GM18505 (cell line): ENCODE data around the gene NPHP4.

Source experiments
- ATAC-seq: cut with Tn5 transposase; IDR thresholded peaks from one replicate; pipeline ENCODE4 v1.9.1; 2021; ENCODE audit not compliant: unreplicated experiment
- POLR2A ChIP-seq: IDR thresholded peaks from 4 replicates; pipeline ENCODE4 v1.6.1; 2011; ENCODE audit warnings: borderline replicate concordance; ENCODE audit not compliant: insufficient read depth, insufficient read length; ENCODE audit errors: extremely low read depth

The NPHP4 gene

DNA sequence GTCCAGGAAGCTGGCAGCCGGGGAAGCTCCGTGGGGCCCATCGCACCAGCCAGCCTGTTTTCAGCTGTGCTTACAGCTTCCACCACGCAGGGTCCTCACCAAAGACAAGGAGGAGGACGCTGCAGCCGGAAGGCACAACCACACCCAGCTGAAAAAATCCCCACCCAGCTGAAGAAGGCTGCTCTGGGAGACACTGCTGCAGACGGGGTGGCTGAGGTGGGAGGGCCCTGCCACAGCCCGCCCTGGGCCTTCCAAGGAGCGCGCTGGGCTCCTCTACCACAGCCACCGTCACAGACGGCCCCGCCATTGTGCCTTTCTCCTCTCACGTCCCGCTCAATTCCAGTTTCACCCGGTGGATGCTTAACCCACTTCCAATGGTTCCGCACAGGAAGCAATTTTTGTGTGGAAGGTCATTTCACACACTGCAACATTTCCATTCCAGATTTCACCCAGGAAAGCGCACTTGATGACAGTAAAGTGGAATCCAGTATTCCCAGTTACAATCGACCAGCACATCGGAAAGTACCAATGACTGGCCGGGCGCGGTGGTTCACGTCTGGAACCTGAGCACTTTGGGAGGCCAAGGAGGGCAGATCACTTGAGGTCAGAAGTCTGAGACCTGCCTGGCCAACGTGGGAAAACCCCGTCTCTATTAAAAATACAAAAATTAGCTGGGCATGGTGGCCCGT lies 47.9 kb downstream of the NPHP4 start:
- no peak for ATAC-seq
- TF ChIP-seq POLR2A, result no peak

DNA sequence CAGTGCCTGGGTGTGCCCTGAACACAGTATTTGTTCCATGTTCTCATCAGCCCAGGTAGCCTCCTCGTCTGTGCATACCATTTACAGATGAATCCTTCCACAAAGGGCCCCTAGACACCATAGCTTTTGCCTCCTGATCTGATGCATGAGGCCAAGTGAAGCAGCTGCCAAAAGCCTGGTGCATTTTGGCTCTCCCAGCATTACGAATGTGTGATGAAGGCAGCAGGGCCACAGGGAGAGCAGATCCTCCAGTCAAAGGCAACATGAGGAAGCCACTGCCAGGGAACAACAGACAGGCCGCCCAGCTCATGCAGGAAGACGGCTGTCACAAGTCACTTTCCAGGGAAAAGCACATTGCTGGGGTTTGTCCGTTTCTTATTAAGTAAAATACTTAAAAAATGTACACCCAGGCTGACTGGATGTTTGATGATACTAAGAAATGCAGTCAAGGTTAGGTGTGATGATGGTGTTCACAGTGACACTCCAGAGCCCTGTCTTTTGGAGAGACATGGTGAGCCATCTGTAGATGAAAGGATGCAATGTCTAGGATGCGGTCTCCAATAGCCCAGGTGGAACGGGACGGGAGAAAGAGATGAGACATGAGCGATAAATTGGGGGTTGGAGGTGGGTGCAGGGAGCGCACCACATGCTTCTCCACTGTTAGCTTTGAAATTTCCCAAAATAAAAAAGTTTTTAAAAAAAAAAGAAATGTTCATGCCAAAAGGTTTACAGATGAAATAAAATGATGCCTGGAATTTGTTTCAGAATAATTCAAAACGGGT lies 48.7 kb downstream of the NPHP4 start:
- ATAC-seq, result no peak
- no peak for TF ChIP-seq POLR2A

DNA sequence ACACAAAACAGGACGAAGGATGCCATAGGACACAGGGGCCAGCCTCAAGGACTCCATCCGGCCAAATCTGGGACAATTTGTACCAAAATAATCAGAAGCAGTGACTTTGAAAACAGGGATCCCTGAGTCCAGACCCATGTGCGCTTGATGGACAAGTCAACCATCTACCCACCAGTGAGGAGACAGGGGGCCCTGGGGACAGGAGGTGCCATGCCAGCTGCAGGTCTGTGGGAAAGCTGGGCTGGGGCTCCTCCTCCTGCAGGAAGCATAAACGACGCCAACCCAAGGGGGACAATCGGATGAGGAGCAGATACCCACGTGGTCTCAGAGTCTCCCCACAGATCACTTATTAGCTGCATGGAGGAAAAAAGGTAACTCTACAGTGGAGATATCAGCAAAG lies 50.6 kb downstream of the NPHP4 start:
- TF ChIP-seq POLR2A, result no peak
- ATAC-seq, result no peak

DNA sequence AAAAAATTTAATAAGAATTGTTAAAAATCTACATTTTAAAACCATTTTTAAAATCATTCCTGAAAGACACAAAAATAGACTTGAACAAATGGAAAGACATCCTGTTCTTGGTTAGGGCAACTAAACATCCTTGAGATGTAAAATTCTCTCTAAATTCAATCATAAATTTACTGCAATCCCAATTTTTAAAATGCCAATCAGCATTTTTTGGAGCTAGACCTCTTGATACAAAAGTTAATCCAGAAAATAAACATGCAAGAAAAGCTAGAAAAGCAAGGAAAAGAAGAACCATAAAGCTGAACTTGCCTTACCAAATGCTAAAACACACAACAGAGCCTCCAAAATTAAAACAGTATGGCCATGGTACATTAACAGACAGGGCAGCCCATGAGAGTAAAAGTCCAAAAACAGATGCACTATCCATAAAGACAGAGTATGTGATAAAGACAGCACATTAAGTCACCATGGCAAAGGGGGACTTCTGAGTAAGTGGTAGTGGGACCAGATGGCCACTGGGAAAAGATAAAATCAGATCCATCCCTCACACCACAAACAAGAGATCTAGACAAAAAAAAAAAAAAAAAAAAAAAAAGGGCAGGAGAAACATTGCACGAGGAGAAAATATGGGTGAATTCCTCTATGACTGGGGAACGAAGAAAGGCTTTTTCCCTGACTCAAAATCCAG lies 51.4 kb downstream of the NPHP4 start:
- TF ChIP-seq POLR2A, result no peak
- no peak for ATAC-seq

DNA sequence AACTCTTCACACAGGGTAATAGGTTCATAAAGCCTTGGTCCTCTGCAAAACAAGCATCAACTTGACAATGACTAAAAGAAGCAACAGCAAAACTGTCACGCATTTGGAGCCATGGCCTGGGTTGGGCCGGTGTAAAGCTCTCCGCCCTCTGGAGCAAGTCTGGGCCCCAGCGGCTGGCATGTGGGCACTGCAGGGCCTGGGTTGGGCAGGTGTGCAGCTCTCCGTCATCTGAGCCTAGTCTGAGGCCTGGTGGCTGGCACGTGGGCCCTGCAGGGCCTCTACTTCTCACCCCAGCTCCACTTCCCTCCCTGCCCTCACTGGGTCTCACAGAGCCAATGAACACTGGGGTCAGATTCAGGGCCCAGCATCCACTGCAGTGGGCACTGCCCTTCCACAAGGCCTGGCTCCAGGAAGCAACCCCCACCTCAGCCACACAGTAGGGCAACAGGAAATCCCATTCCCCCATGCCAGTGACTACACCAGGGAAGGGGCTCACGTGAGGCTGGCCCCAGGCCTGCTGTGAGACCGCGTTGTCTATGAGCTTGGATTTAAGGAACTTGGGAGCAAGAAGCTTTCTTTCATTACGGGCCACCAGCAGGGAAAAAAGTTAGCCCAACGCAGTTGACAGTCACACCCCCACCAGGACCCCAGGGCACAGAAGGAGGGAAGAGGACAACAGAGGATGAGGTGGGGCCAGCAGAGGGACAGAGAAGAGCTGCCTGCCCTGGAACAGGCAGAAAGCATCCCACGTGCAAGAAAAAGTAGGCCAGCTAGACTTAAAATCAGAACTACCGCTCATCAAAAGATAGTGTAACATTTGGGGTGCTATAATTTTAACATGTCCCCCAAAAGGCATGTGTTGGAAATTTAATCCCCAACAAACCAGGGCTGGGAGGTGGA lies 52.7 kb downstream of the NPHP4 start:
- no peak for ATAC-seq
- no peak for TF ChIP-seq POLR2A

DNA sequence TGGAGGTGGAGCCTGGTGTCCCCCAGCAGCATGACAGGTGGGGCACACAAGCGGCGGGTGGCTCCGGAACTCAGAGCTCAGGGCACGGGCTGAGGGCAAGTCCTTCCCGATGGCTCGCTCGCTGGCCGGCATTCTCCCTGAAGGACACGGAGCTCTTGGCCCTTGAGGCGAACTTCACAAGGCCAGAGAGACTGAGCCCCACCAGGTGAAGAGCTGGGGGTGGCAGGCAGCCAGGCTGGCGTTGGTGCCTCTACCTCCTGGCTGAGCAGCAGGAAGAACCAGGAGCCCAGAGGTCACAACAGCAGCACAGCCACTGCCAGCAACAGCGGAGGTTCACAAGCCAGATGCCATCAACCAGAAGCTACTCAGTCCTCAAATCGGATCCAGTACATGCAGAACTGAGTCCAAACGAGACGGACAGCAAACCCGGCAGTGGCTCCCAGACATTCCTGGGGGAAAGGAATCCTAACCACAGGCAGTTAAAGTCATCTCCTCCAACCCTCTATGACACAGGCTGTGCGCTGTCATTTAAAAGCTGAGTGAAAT lies 54.1 kb downstream of the NPHP4 start:
- no peak for TF ChIP-seq POLR2A
- no peak for ATAC-seq

DNA sequence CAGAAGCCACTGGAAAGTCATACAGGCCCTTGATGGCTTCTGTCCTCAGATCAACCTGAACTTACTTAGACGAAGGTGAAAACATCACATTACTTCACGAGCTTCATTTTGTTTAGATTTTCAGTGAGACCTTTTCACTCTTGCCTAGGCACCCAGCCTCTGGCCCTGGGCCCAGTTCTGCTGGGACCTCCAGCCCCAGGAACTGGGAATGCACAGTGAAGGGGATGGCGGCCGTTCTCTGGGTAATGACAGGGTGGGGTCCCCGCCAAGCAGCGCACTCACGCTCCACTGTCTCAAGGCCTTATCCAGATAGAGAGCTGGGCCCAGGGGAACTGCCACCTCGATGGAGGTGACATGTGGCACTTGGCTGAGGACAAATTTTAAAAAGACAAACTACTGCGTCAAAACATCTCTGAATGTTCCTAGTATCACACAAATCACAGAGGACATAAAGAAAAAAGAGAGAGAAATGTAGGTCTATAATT lies 54.8 kb downstream of the NPHP4 start:
- TF ChIP-seq POLR2A, result no peak
- no peak for ATAC-seq

DNA sequence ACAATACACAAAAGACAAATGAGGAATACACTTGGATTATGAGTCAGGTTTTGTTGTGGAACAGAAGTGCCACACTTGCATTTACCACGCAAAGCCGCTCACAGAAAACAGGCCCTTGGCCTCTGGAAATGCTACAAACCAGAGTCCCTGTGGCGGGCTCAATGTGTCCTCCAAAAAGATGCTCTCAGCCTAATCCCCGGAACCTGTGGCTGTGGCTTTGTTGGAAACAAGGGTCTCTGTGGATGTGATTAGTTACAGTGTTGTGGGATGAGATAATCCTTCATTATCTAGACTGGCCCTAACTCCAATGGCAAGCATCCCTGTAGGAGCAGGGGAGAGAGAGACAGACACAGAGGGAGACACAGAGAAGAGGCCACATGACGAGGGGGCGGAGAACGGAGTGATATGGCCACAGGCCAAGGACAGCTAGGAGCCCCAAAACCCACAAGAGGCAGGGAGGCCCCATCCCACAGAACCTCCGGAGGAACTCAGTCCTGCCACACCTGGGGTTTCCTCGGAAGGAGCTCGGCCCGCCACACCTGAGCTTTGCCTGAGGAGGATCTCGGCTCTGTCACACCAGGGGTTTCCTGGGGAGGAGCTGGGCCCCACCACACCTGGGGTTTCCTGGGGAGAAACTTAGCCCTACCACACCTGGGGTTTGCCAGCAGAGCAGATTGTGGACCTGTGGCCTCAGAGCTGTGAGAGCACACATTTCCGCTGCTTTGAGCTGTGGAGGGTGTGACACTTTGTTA lies 55.4 kb downstream of the NPHP4 start:
- no peak for ATAC-seq
- no peak for TF ChIP-seq POLR2A

DNA sequence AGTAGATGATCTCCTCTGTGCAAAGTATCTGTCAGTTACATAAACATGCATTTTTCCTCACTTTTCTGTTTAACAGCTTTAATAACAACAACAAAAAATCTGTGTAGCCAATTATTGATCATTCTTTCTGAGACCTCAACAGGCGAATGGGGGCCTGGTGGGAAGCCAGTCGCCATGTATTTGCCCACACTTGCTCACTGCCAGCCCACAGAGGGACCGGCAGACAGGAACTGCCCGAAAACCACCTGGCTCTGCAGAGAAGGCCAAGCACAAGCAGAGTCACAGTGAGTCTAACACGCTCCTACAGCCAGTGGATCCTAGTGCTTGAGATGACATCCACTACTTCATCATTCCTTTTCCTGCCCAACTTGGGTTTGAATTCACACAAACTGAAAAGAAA lies 56.1 kb downstream of the NPHP4 start:
- no peak for TF ChIP-seq POLR2A
- ATAC-seq, result no peak

DNA sequence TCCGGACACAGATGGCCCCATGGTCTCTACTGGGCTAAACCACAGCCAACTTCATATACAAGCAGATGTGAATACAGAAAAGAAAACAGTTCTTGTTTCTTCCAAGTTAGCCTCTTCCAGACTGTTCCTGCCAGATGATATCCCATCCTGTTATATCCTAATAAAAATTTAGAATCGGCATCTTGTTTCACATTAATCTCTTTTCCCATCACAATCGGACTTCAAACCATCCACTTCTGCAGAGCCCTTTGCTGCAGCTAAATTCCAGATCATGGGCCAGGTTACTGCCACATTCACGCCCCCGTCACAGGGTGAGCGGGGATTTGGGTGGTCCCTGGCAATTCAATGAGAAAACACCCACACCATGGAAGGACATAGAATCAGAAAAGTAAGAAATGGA lies 57.2 kb downstream of the NPHP4 start:
- ATAC-seq, result no peak
- no peak for TF ChIP-seq POLR2A

DNA sequence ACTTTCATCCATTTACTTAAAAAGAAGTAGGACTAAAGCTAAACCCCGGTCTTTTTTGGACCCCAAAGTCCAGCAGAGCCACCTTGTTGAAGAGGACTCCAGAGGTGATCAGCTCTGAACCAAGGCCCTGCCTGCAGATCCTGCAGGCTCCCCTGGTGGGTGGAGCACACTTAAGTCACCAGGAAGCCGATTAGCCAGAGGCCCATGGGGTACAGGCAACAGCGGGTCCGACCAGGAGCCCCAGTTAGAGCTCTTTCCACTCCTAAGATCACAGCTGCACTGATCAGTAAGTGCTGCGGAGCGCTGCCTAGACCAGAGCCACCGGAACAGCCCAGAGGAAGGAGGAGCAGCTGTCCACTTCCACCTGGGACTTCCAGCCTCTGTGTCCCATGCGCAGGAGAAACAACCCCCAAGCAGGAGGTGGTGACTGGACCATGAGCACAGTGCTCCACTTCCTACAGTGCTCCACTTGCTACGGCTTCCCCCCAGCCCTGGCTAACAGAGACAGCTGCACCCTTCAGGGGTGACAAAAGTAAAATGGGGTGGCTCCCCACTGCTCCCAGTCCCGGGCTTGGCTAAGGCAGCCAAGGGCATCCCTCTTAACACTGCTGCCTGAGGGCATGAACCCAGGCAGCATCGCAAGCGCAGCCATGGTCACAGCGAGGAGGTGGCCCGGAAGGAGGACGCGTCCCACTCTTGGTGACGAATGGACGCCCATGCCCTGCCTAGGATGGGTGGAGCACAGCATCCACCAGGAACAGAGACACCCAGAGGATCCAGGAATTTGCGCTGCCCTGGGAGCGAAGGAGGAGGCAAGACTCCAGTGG lies 58.0 kb downstream of the NPHP4 start:
- no peak for TF ChIP-seq POLR2A
- no peak for ATAC-seq
